Measurements from ENCODE around the gene GRIK2.

DNA sequence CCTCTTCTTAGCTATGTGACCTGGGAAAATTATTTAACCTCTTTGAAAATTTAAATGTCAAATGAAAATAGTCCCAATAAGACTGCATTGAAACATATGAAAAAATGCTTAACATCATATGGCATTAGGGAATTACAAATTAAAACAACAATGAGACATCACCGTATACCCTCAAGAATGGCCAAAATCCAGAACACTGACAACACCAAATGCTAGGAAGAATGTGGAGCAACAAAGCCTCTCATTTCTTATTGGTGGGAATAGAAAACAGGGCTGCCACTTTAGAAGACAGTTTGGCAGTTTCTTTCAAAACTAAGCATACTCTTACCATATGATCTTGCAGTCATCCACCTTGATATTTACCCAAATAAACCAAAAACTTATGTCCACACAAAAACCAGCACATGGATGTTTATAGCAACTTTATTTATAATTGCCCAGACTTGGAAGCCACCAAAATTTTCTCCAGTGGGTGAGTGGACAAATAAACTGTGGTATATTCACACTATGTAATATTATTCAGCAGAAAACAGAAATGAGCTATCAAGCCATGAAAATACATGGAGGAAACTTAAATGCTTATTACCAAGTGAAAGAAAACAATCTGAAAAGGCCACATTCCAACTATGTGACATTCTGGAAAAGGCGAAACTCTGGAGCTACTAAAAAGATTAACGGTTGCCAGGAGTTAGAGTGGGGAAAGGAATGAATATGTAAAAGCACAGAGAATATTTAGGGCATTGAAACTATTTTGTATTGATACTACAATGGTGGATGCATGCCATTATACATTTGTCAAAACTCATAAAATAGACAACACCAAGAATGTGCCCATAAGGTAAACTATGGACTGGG lies 459.9 kb downstream of the GRIK2 start:
- no peak for TF ChIP-seq POLR2AphosphoS5 (IDR thresholded peaks at IDR 0.05; ENCODE audit: low read depth, low read length)
- TF ChIP-seq POLR2A (IDR thresholded peaks at IDR 0.05; ENCODE audit: low read depth, low read length) = no peak
- TF ChIP-seq TAF1 (IDR thresholded peaks at IDR 0.05; ENCODE audit: borderline replicate concordance, low read depth, low read length) = no peak

Data from GM12892 (cell line).